Panc1 (cell line): ENCODE results near the gene VASH2. TPM values are rescaled to one million over a fixed set of nuclear protein-coding genes. Genes with fewer than 3 reads are reported as not detected.

ENCODE experiments used
- ATAC-seq: fragments of 200-7000 bp; cut with Tn5 transposase; 2 replicates; pipeline ENCODE4 v1.9.1; 2020; ENCODE audit warnings: mild to moderate bottlenecking, moderate library complexity
- BruUV-seq: library from RNA; stranded (reverse); fragments of 400-500 nt; replicated peaks from 2 replicates; lab custom pipeline; 2021; lab: Mats Ljungman, UMichigan
- CTCF ChIA-PET: fragments of 300-600 bp; sonication (Branson Sonifier 250); formaldehyde crosslinking; loops from one replicate; lab custom pipeline; 2022; ENCODE audit warnings: antibody characterized with exemption; lab: Charles Lee
- POLR2A ChIA-PET: fragments of 300-600 bp; sonication (Branson Sonifier 250); formaldehyde crosslinking; loops from one replicate; lab custom pipeline; 2022; ENCODE audit warnings: antibody characterized with exemption; lab: Charles Lee
- DNase-seq: peaks from one replicate; pipeline ENCODE4 v3.0.0-alpha.2; 2010; ENCODE audit warnings: low read depth, low spot score
- H3K27ac ChIP-seq: 2 replicates; pipeline ENCODE4 v1.5.1; 2011; ENCODE audit warnings: mild to moderate bottlenecking, low read length, inconsistent platforms
- H3K27me3 ChIP-seq: fragments of 200-500 bp; sonication (Bioruptor generic); 2 replicates; pipeline ENCODE4 v1.6.0; 2014; ENCODE audit warnings: low read length, inconsistent platforms; ENCODE audit not compliant: control insufficient read depth, insufficient read depth
- H3K36me3 ChIP-seq: fragments of 200-500 bp; sonication (Bioruptor generic); 2 replicates; pipeline ENCODE4 v1.5.1; 2014; ENCODE audit warnings: inconsistent platforms, mild to moderate bottlenecking, low read length, moderate library complexity; ENCODE audit not compliant: control insufficient read depth, insufficient read depth
- H3K4me1 ChIP-seq: 2 replicates; pipeline ENCODE4 v1.5.1; 2011; ENCODE audit warnings: inconsistent platforms, mild to moderate bottlenecking, low read length, moderate library complexity; ENCODE audit not compliant: control insufficient read depth, insufficient read depth
- H3K4me3 ChIP-seq, 2 experiments: 2 replicates each; pipeline ENCODE4 v1.5.1; 2011 to 2012; ENCODE audit warnings: low read depth in 2 of 2, low read length in 2 of 2, mild to moderate bottlenecking in 2 of 2, inconsistent platforms in 1 of 2, moderate library complexity in 1 of 2
- H3K9me3 ChIP-seq: fragments of 200-500 bp; sonication (Bioruptor generic); 2 replicates; pipeline ENCODE4 v1.5.1; 2014; ENCODE audit warnings: low read depth, mild to moderate bottlenecking, inconsistent platforms, low read length, moderate library complexity; ENCODE audit not compliant: control insufficient read depth, insufficient read depth
- POLR2AphosphoS5 ChIP-seq: IDR thresholded peaks from 2 replicates; pipeline ENCODE4 v1.6.1; 2012; ENCODE audit warnings: mild to moderate bottlenecking, low read depth, low read length, moderate library complexity
- REST ChIP-seq, 2 experiments: IDR thresholded peaks; 2 replicates each; pipeline ENCODE4 v1.6.1; 2011 to 2012; ENCODE audit warnings: low read depth in 2 of 2, control low read depth in 1 of 2, low read length in 1 of 2, mild to moderate bottlenecking in 1 of 2, moderate library complexity in 1 of 2; ENCODE audit not compliant: insufficient read depth in 1 of 2
- SIN3A ChIP-seq: IDR thresholded peaks from 2 replicates; pipeline ENCODE4 v1.6.1; 2012; ENCODE audit warnings: low read depth, mild to moderate bottlenecking, low read length, moderate library complexity, borderline replicate concordance; ENCODE audit not compliant: insufficient read depth
- TCF7L2 ChIP-seq: IDR thresholded peaks from 2 replicates; pipeline ENCODE4 v1.6.1; 2011; ENCODE audit warnings: mild to moderate bottlenecking, low read depth, low read length, inconsistent platforms
- in situ Hi-C: cut with HindIII; loops from 2 replicates; pipeline ENCODE4 v1.10.0; 2016; ENCODE audit warnings: low sequenced_read_pairs, low pct_unique_long_range_greater_than_20kb
- intact Hi-C: fragments of 100-400 bp; cut with micrococcal nuclease; formaldehyde crosslinking; loops from one replicate; pipeline ENCODE4 v1.10.0; 2022; ENCODE audit not compliant: unreplicated experiment
- total RNA-seq: library from RNA; stranded (reverse); gene quantifications from one replicate; pipeline ENCODE4 v1.2.1, GENCODE V29; 2021; ENCODE audit not compliant: unreplicated experiment
- TF ChIP-seq, protein P1 (sequence below): fragments of 450-650 bp; IDR thresholded peaks from 2 replicates; pipeline ENCODE4 v1.5.1; 2017; ENCODE audit warnings: mild to moderate bottlenecking

Gene VASH2
- total RNA-seq, 1 experiment from 2014 or later, result 1.7 TPM

DNA sequence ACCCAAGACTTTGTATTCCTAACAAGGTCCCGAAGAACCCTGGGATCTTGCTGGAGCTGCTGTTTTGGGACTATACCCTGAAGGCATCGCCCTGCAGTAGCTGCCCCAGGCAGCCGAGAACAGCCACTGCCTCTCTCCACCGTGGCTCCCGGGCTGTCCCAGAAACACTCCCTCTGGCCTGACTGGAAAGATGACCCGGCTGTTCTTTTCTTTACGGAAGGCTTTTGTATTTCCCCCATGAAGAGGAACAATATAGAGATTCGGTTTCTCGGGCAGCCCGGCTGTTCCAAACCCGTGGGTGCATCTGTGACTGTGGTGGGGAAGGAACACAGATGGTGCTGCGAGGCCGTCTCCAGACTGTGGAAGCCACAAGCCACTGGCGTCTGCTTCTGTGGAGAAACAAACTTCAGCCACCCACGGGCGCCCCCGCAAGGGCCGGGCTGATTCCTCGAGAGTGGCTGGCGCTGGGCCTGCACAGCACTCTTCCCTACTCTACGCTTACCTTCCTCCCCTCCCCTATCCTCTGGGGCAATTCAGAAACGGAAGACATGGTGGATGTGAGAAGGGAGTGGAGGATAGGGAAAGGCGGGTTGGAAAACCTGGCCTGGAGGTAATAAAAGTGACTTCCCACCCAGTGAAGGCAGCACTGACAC lies 33.7 kb upstream of the VASH2 start:
- intact Hi-C loops (no loop called here), in situ Hi-C loops (no loop called here)
- no peaks in the 10 kb centered on the region for H3K27me3 ChIP-seq
- H3K4me1 ChIP-seq, result no peaks in the 10 kb centered on the region
- CTCF ChIA-PET, result no interaction called here
- H3K36me3 ChIP-seq, result no peaks in the 10 kb centered on the region
- no peak overlapping the region for H3K4me3 ChIP-seq
- no TSS peak for BruUV-seq
- peak; percentile 53 for ATAC-seq
- TF ChIP-seq REST (IDR thresholded peaks at IDR 0.05; ENCODE audit: insufficient read depth in 1 of 2, low read depth in 2 of 2, low read length in 1 of 2) (no peak), POLR2AphosphoS5 (no peak), SIN3A (no peak), TCF7L2 (no peak)
- TF ChIP-seq, protein P1, sequence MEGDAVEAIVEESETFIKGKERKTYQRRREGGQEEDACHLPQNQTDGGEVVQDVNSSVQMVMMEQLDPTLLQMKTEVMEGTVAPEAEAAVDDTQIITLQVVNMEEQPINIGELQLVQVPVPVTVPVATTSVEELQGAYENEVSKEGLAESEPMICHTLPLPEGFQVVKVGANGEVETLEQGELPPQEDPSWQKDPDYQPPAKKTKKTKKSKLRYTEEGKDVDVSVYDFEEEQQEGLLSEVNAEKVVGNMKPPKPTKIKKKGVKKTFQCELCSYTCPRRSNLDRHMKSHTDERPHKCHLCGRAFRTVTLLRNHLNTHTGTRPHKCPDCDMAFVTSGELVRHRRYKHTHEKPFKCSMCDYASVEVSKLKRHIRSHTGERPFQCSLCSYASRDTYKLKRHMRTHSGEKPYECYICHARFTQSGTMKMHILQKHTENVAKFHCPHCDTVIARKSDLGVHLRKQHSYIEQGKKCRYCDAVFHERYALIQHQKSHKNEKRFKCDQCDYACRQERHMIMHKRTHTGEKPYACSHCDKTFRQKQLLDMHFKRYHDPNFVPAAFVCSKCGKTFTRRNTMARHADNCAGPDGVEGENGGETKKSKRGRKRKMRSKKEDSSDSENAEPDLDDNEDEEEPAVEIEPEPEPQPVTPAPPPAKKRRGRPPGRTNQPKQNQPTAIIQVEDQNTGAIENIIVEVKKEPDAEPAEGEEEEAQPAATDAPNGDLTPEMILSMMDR, result no peak
- POLR2A ChIA-PET, result no interaction called here
- no peaks in the 10 kb centered on the region for H3K9me3 ChIP-seq
- DNase-seq, result no peak
- no peak overlapping the region for H3K27ac ChIP-seq

DNA sequence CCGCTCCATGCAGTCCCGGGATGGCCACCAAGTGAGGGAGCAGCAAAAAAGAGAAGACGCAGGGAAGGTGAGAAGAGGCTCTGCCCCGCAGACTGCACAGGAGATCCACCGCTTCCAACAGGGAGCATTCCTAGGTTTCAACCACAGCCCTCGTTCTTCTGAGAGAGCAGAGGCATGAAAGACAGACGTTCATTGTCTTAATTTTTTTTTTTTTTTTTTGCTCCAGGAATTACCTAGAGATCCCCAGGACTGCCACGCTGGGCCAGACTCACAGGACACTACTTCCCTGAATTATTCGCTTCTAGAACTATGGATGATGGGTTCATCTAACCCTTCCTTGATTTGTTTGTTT lies 33.2 kb upstream of the VASH2 start:
- H3K27ac ChIP-seq, result no peak overlapping the region

More for the DNA sequence above, 33.2 kb upstream of the VASH2 start:
- TF ChIP-seq TCF7L2 (no peak), POLR2AphosphoS5 (no peak), SIN3A (no peak), REST (IDR thresholded peaks at IDR 0.05; ENCODE audit: insufficient read depth in 1 of 2, low read depth in 2 of 2, low read length in 1 of 2) (no peak)
- TF ChIP-seq, protein P1, result no peak
- no TSS peak for BruUV-seq
- intact Hi-C loops, result no loop called here
- Histone ChIP-seq H3K9me3 (no peaks in the 10 kb centered on the region), H3K4me3 (no peak overlapping the region), H3K4me1 (no peaks in the 10 kb centered on the region), H3K36me3 (no peaks in the 10 kb centered on the region), H3K27me3 (no peaks in the 10 kb centered on the region)
- DNase-seq (no peak), ATAC-seq (no peak)
- in situ Hi-C loops, result no loop called here
- ChIA-PET CTCF (no interaction called here), POLR2A (interaction anchor here (0.7 kb wide), 1 partner anchor 10 kb away, joined by 4 read pairs; no protein-coding TSS in a partner anchor)
